Neuronal stem cell (in vitro differentiated cells): ENCODE results near the gene CLCNKA.
A peak's percentile ranks its signal among the peaks of the same experiment; 100 is the strongest.
"Not testable (repeated sequence)": the region's sequence is repeated elsewhere in the genome, so short reads cannot be mapped to it uniquely, and the experiment has no call there.

Source experiments
- DNase-seq: peaks from one replicate; pipeline ENCODE4 v3.0.0-alpha.2; 2013; ENCODE audit warnings: low spot score
- H2AFZ ChIP-seq: one replicate; pipeline ENCODE4 v1.6.1; 2013; ENCODE audit warnings: mild to moderate bottlenecking, low read length, inconsistent platforms
- H2AK5ac ChIP-seq: 2 replicates; pipeline ENCODE4 v1.6.1; 2013; ENCODE audit warnings: low read depth, mild to moderate bottlenecking, inconsistent platforms, low read length, moderate library complexity, mixed read lengths
- H2BK120ac ChIP-seq: 2 replicates; pipeline ENCODE4 v1.6.1; 2013; ENCODE audit warnings: low read depth, mild to moderate bottlenecking, inconsistent platforms, low read length, moderate library complexity, mixed read lengths
- H2BK12ac ChIP-seq: one replicate; pipeline ENCODE4 v1.6.1; 2013; ENCODE audit warnings: low read length, inconsistent platforms
- H2BK15ac ChIP-seq: 2 replicates; pipeline ENCODE4 v1.6.1; 2013; ENCODE audit warnings: mild to moderate bottlenecking, low read length, inconsistent platforms, mixed read lengths
- H2BK5ac ChIP-seq: one replicate; pipeline ENCODE4 v1.6.1; 2013; ENCODE audit warnings: inconsistent platforms, mild to moderate bottlenecking, low read length, moderate library complexity
- H3K14ac ChIP-seq: one replicate; pipeline ENCODE4 v1.6.1; 2013; ENCODE audit warnings: low read length, inconsistent platforms
- H3K18ac ChIP-seq: 2 replicates; pipeline ENCODE4 v1.6.1; 2013; ENCODE audit warnings: low read length, inconsistent platforms
- H3K23ac ChIP-seq: 2 replicates; pipeline ENCODE4 v1.6.1; 2013; ENCODE audit warnings: low read depth, mild to moderate bottlenecking, mixed read lengths, low read length, inconsistent platforms; ENCODE audit not compliant: poor library complexity
- H3K27ac ChIP-seq: replicated peaks from 3 replicates; pipeline ENCODE4 v1.5.1; 2013; ENCODE audit warnings: low read length, inconsistent platforms
- H3K27me3 ChIP-seq, 3 experiments: 2 replicates each; pipeline ENCODE4 v1.6.1; 2013; ENCODE audit warnings: low read length in 3 of 3, mild to moderate bottlenecking in 2 of 3, inconsistent platforms in 1 of 3, low read depth in 1 of 3, mixed read lengths in 1 of 3, moderate library complexity in 1 of 3; ENCODE audit not compliant: control insufficient read depth in 3 of 3, insufficient read depth in 3 of 3
- H3K36me3 ChIP-seq, 2 donors: replicated peaks in 1 of 2; 2 replicates each; pipeline ENCODE4 v1.6.1; 2013; ENCODE audit warnings: low read length in 2 of 2; ENCODE audit not compliant: control insufficient read depth in 2 of 2, insufficient read depth in 2 of 2
- H3K4ac ChIP-seq: 2 replicates; pipeline ENCODE4 v1.6.1; 2013; ENCODE audit warnings: inconsistent platforms, mild to moderate bottlenecking, low read length, moderate library complexity
- H3K4me1 ChIP-seq, 2 donors: 1 replicate in 1 of 2; 2 replicates in 1 of 2; pipeline ENCODE4 v1.6.1; 2013; ENCODE audit warnings: low read length in 2 of 2, low read depth in 1 of 2; ENCODE audit not compliant: control insufficient read depth in 2 of 2, insufficient read depth in 1 of 2
- H3K4me2 ChIP-seq: one replicate; pipeline ENCODE4 v1.6.1; 2013; ENCODE audit warnings: mild to moderate bottlenecking, low read length, inconsistent platforms; ENCODE audit not compliant: insufficient read depth, poor library complexity, severe bottlenecking
- H3K4me3 ChIP-seq, 2 donors: 2 replicates each; pipeline ENCODE4 v1.5.1; 2013; ENCODE audit warnings: low read length in 2 of 2, mild to moderate bottlenecking in 2 of 2, inconsistent platforms in 1 of 2, moderate library complexity in 1 of 2
- H3K79me1 ChIP-seq: one replicate; pipeline ENCODE4 v1.6.1; 2013; ENCODE audit warnings: low read depth, mild to moderate bottlenecking, inconsistent platforms, low read length, moderate library complexity
- H3K9ac ChIP-seq: one replicate; pipeline ENCODE4 v1.6.1; 2013; ENCODE audit warnings: mild to moderate bottlenecking, low read depth, low read length, inconsistent platforms; ENCODE audit not compliant: poor library complexity
- H3K9me3 ChIP-seq, 2 donors: replicated peaks in 1 of 2; 2 replicates each; pipeline versions ENCODE3 to v1.6.1; 2013; ENCODE audit warnings: low read length in 2 of 2, mild to moderate bottlenecking in 2 of 2, inconsistent platforms in 1 of 2, low read depth in 1 of 2, mixed read lengths in 1 of 2, moderate library complexity in 1 of 2; ENCODE audit not compliant: control insufficient read depth in 2 of 2, insufficient read depth in 1 of 2
- H4K8ac ChIP-seq: one replicate; pipeline ENCODE4 v1.6.1; 2013; ENCODE audit warnings: low read depth, mild to moderate bottlenecking, inconsistent platforms, low read length, moderate library complexity
- H4K91ac ChIP-seq: one replicate; pipeline ENCODE4 v1.6.1; 2013; ENCODE audit warnings: low read length, low read depth, mild to moderate bottlenecking, inconsistent platforms; ENCODE audit not compliant: poor library complexity
- WGBS, 2 donors: extraction: QIAGEN DNeasy Blood & Tissue Kit; methylation state at CpG; one replicate each; pipeline ENCODE4 v1.1.7; 2013; ENCODE audit warnings: missing lambda C conversion rate in 2 of 2, mixed read lengths in 1 of 2; ENCODE audit not compliant: insufficient read length in 2 of 2, insufficient replicate concordance in 1 of 2; ENCODE audit errors: extremely low coverage in 2 of 2; 5-methylcytosine and 5-hydroxymethylcytosine counted together

The CLCNKA gene

DNA sequence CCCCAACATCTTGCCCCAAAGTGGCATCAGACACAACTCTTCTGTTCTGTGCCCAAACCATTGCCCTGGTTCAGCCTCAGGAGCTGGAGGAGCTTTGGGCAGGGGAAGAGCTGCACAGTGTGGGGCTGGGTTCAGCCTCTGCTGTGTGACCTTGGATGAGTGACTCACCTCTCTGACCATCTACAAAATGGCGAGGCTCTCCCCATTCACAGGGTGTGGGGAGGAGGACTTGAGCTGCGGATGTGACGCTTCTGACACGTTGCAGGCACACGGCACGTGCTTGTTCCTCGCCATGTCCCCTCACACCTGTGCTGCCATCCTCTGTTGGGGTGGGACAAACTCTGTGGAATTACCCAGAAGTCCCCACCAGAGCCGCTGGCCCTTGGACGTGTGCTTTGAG, 20.8 kb downstream of the CLCNKA start:
- not testable (repeated sequence) for H3K9ac ChIP-seq, H3K4ac ChIP-seq, H3K18ac ChIP-seq, H3K79me1 ChIP-seq, H3K27ac ChIP-seq, H3K14ac ChIP-seq, H3K9me3 ChIP-seq, H2BK120ac ChIP-seq, H2BK15ac ChIP-seq, H2AFZ ChIP-seq, H2AK5ac ChIP-seq, H4K8ac ChIP-seq, H4K91ac ChIP-seq, H3K36me3 ChIP-seq, DNase-seq, H3K4me3 ChIP-seq, H3K4me1 ChIP-seq, H3K4me2 ChIP-seq, H2BK12ac ChIP-seq, H3K23ac ChIP-seq
- WGBS, 2 donors, result no CpG with 5 or more reads among the region's 9 CpGs
- Histone ChIP-seq H2BK5ac (peak overlapping the region; percentile 53), H3K27me3 (peaks cover 0 to 64% (median 2%) of the 10 kb centered on the region in 3 experiments)

DNA sequence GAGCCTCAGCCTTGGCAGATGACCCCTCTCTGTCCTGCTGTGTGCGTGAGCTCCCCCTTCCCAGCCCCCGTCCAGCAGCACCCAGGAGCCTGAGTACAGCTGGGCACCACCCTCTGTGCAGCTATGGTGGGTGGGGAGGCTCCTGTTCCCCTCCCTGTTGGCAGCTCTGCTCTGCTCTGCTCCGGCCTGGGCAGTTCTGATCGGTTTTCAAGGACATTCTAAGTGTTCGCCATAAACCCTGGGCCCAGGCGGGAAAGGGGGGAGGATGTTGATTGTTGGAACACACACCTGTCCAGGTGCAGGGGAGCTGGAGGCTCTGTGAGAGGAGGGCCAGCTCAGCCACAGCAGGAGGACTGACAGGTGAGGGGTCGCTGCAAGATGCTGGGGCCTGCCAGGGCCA, 21.7 kb downstream of the CLCNKA start, which contains the start of gene CLCNKB:
Gene CLCNKB (plus strand): TSS at position 262 of the 400 bp plus-strand sequence. CDS start 711 bp downstream, outside the sequence.
- no peak within 1 kb of the TSS for H3K9ac ChIP-seq
- peak within 1 kb of the TSS; percentile 55 for H3K23ac ChIP-seq
- H3K4me3 ChIP-seq, result no peak within 1 kb of the TSS
- H2BK12ac ChIP-seq, result peak within 1 kb of the TSS; percentile 41
- H3K27ac ChIP-seq, result no peak within 1 kb of the TSS
- H3K18ac ChIP-seq, result peak within 1 kb of the TSS; percentile 48
- H3K4me2 ChIP-seq, result no peak within 1 kb of the TSS
- no peak within 1 kb of the TSS for H2BK15ac ChIP-seq
- peak within 1 kb of the TSS; percentile 94 for H2AK5ac ChIP-seq
- peak within 1 kb of the TSS; percentile 85 for H4K91ac ChIP-seq
- peak within 1 kb of the TSS; percentile 66 for H2BK5ac ChIP-seq
- DNase-seq, result no peak
- H3K4ac ChIP-seq, result no peak within 1 kb of the TSS
- H2BK120ac ChIP-seq, result no peak within 1 kb of the TSS
- H4K8ac ChIP-seq, result peak within 1 kb of the TSS; percentile 17
- H3K9me3 ChIP-seq, result no peaks in the 10 kb centered on the region
- H2AFZ ChIP-seq, result no peak within 1 kb of the TSS
- no peak within 1 kb of the TSS for H3K14ac ChIP-seq
- H3K4me1 ChIP-seq, result peaks cover 0 to 3% of the 10 kb centered on the region in 2 donors
- H3K79me1 ChIP-seq, result no peaks in the 10 kb centered on the region
- no CpG with 5 or more reads among the region's 7 CpGs for WGBS, 2 donors
- H3K36me3 ChIP-seq, result no peaks in the 10 kb centered on the region
- peaks cover 0 to 64% (median 2%) of the 10 kb centered on the region in 3 experiments for H3K27me3 ChIP-seq

GRCh38 chr1:16043950-16044349, 22.1 kb downstream of the CLCNKA start:
- Histone ChIP-seq H2BK120ac (no peak overlapping the region), H3K9me3 (no peaks in the 10 kb centered on the region), H3K4ac (no peak overlapping the region), H3K4me1 (peaks cover 3 to 6% of the 10 kb centered on the region in 2 donors), H3K27me3 (peaks cover 0 to 63% (median 2%) of the 10 kb centered on the region in 3 experiments), H3K79me1 (no peaks in the 10 kb centered on the region), H3K18ac (peak overlapping the region; percentile 48), H2BK15ac (no peak overlapping the region), H4K91ac (peak overlapping the region; percentile 85), H3K4me2 (no peak overlapping the region), H2AFZ (no peak overlapping the region), H3K23ac (no peak overlapping the region), H3K27ac (no peak overlapping the region), H3K36me3 (no peaks in the 10 kb centered on the region), H2BK12ac (peak overlapping the region; percentile 10), H3K4me3 (no peak overlapping the region), H2AK5ac (no peak overlapping the region), H2BK5ac (peak overlapping the region; percentile 66), H3K14ac (no peak overlapping the region), H3K9ac (no peak overlapping the region), H4K8ac (no peak overlapping the region)
- no CpG with 5 or more reads among the region's 5 CpGs for WGBS, 2 donors
- no peak for DNase-seq

DNA sequence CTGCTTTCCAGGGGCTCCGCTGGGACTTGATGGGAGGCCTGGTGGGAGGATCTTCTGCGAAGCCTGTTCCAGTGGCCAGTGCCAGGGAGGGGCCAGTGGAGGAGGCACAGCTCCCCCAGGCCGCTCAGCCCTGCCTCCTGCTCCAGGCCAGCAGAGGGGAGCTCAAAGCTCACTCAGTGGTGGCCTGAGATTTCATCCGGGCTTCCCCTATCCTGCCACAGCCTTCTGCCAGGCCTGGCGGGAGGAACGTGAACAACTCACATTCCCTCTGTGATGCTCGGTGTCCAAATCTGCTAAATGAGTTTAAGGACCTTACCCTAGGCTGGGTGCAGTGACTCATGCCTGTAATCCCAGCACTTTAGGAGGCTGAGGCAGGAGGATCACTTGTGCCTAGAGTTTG, 25.0 kb downstream of the CLCNKA start:
- H3K4ac ChIP-seq, result no peak overlapping the region
- peak overlapping the region; percentile 44 for H3K18ac ChIP-seq
- H4K91ac ChIP-seq, result no peak overlapping the region
- WGBS, 2 donors, result no CpG with 5 or more reads among the region's 7 CpGs
- no peak overlapping the region for H3K23ac ChIP-seq
- H3K4me1 ChIP-seq, result peaks cover 11 to 14% of the 10 kb centered on the region in 2 donors
- H2BK5ac ChIP-seq, result no peak overlapping the region
- no peak overlapping the region for H2AFZ ChIP-seq
- peak overlapping the region; percentile 19 for H2BK15ac ChIP-seq
- no peaks in the 10 kb centered on the region for H3K36me3 ChIP-seq
- no peak overlapping the region for H3K9ac ChIP-seq
- peak overlapping the region; percentile 30 for H2AK5ac ChIP-seq
- H3K4me2 ChIP-seq, result no peak overlapping the region
- no peak overlapping the region for H2BK120ac ChIP-seq
- H3K4me3 ChIP-seq, result no peak overlapping the region
- no peaks in the 10 kb centered on the region for H3K79me1 ChIP-seq
- no peak for DNase-seq
- H2BK12ac ChIP-seq, result peak overlapping the region; percentile 46
- no peak overlapping the region for H4K8ac ChIP-seq
- H3K27me3 ChIP-seq, result peaks cover 0 to 43% (median 2%) of the 10 kb centered on the region in 3 experiments
- no peaks in the 10 kb centered on the region for H3K9me3 ChIP-seq
- H3K27ac ChIP-seq, result no peak overlapping the region
- no peak overlapping the region for H3K14ac ChIP-seq
